Loucy (cell line): ENCODE results near the gene CCDC85C.

Experiments
- H2AFZ ChIP-seq: fragments of 200-600 bp; sonication (generic); 2 replicates; pipeline ENCODE4 v1.6.0; 2016; ENCODE audit warnings: antibody characterized with exemption, mild to moderate bottlenecking, low read length, moderate library complexity
- H3F3A ChIP-seq: fragments of 200-600 bp; 2 replicates; pipeline ENCODE4 v1.6.0; 2016; ENCODE audit warnings: antibody characterized with exemption, low read depth, mild to moderate bottlenecking
- H3K27me3 ChIP-seq: fragments of 200-600 bp; sonication (generic); 2 replicates; pipeline ENCODE4 v1.6.1; 2014; ENCODE audit warnings: low read length, mild to moderate bottlenecking; ENCODE audit not compliant: insufficient read depth, poor library complexity, severe bottlenecking
- H3K36me3 ChIP-seq: fragments of 200-600 bp; sonication (generic); 2 replicates; pipeline ENCODE4 v1.6.1; 2016; ENCODE audit warnings: low read length; ENCODE audit not compliant: insufficient read depth
- H3K4me1 ChIP-seq: fragments of 200-600 bp; sonication (generic); 2 replicates; pipeline ENCODE4 v1.5.1; 2014; ENCODE audit warnings: low read length, mild to moderate bottlenecking; ENCODE audit not compliant: insufficient read depth, poor library complexity, severe bottlenecking
- H3K4me2 ChIP-seq: fragments of 200-600 bp; sonication (generic); 2 replicates; pipeline ENCODE4 v1.6.0; 2014; ENCODE audit warnings: antibody characterized with exemption, low read length, low read depth, mild to moderate bottlenecking; ENCODE audit not compliant: poor library complexity, severe bottlenecking
- H3K4me3 ChIP-seq: fragments of 200-600 bp; sonication (generic); 2 replicates; pipeline ENCODE4 v1.5.1; 2014; ENCODE audit warnings: low read length, mild to moderate bottlenecking, mixed read lengths; ENCODE audit not compliant: poor library complexity, severe bottlenecking
- H3K79me2 ChIP-seq: fragments of 200-600 bp; sonication (generic); 2 replicates; pipeline ENCODE4 v1.6.1; 2014; ENCODE audit warnings: low read length; ENCODE audit not compliant: insufficient read depth
- H3K9ac ChIP-seq: fragments of 200-600 bp; sonication (generic); 2 replicates; pipeline ENCODE4 v1.6.0; 2014; ENCODE audit warnings: mild to moderate bottlenecking, low read depth, low read length, moderate library complexity; ENCODE audit not compliant: poor library complexity, severe bottlenecking
- H3K9me2 ChIP-seq: fragments of 200-600 bp; sonication (generic); replicated peaks from 2 replicates; pipeline ENCODE4 v1.6.1; 2016; ENCODE audit warnings: low read depth, low read length, mixed read lengths
- H3K9me3 ChIP-seq: fragments of 200-600 bp; sonication (generic); 2 replicates; pipeline ENCODE4 v1.6.1; 2014; ENCODE audit warnings: mild to moderate bottlenecking, antibody characterized with exemption, low read length, low read depth; ENCODE audit not compliant: insufficient read depth
- H4K20me1 ChIP-seq: fragments of 200-600 bp; sonication (generic); 2 replicates; pipeline ENCODE4 v1.6.0; 2014; ENCODE audit warnings: antibody characterized with exemption, low read length, mild to moderate bottlenecking; ENCODE audit not compliant: insufficient read depth, poor library complexity, severe bottlenecking
- EZH2phosphoT487 ChIP-seq: fragments of 200-600 bp; IDR thresholded peaks from 2 replicates; pipeline ENCODE4 v1.6.1; 2018; ENCODE audit warnings: antibody characterized with exemption, mild to moderate bottlenecking, moderate library complexity, borderline replicate concordance
- TF ChIP-seq, protein P1 (sequence below): fragments of 200-600 bp; sonication (generic); conservative IDR thresholded peaks from 2 replicates; pipeline ENCODE4 v1.5.1; 2014; ENCODE audit warnings: mild to moderate bottlenecking, antibody characterized with exemption, low read length

The CCDC85C gene

DNA sequence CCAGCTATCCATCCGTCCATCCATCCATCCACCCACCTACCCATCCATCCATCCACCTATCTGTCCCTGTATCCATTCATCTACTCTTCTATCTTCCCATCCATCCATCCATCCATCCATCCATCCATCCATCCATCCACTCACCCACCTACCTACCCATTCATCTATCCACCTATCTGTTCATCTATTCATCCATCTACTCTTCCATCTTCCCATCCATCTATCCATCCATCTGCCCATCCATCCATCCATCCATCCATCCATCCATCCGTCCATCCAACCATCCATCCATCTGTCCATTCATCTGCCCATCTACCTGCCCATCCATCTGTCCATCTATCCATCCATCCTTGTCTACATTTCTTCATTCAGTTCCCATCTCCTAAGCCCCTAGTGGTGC, 23.1 kb upstream of the CCDC85C start:
- no peak for TF ChIP-seq EZH2phosphoT487
- TF ChIP-seq, protein P1, sequence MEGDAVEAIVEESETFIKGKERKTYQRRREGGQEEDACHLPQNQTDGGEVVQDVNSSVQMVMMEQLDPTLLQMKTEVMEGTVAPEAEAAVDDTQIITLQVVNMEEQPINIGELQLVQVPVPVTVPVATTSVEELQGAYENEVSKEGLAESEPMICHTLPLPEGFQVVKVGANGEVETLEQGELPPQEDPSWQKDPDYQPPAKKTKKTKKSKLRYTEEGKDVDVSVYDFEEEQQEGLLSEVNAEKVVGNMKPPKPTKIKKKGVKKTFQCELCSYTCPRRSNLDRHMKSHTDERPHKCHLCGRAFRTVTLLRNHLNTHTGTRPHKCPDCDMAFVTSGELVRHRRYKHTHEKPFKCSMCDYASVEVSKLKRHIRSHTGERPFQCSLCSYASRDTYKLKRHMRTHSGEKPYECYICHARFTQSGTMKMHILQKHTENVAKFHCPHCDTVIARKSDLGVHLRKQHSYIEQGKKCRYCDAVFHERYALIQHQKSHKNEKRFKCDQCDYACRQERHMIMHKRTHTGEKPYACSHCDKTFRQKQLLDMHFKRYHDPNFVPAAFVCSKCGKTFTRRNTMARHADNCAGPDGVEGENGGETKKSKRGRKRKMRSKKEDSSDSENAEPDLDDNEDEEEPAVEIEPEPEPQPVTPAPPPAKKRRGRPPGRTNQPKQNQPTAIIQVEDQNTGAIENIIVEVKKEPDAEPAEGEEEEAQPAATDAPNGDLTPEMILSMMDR, result no peak
- no peak overlapping the region for H2AFZ ChIP-seq
- no peaks in the 10 kb centered on the region for H3F3A ChIP-seq
- no peak overlapping the region for H3K9ac ChIP-seq
- no peaks in the 10 kb centered on the region for H3K27me3 ChIP-seq
- no peaks in the 10 kb centered on the region for H3K36me3 ChIP-seq
- H3K79me2 ChIP-seq, result no peaks in the 10 kb centered on the region
- no peak overlapping the region for H3K4me3 ChIP-seq
- no peaks in the 10 kb centered on the region for H4K20me1 ChIP-seq
- no peak overlapping the region for H3K4me2 ChIP-seq
- H3K9me3 ChIP-seq, result no peaks in the 10 kb centered on the region
- H3K4me1 ChIP-seq, result no peaks in the 10 kb centered on the region
- H3K9me2 ChIP-seq, result no peaks in the 10 kb centered on the region

DNA sequence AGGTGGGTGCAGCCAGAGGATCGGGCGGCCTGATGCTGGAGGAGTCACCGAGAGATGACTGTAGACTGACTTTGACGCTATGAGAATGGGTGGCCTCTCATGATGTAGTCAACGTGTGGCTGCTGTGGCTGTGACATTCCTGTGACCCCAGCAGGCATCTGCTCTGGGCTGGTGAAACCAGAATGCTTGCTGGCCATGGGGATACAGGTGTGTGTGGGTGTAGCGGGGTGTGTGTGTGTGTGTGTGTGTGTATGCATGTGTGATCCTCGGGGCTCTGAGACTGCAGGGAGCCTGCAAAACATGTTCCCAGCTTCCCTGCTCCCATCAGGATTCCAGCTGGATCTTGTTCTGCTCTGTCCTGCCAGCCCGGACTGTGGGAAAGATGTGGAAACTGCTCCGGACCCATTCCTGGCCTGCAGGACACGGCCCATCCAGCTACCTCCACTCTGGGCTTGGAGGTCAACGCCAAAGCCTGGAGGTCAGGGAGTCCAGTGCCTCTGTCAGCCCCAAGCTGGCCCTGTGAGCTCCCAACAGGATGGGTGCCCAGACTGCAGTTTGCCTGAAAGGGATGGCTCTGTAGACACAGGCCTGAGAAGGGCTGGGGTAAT, 22.1 kb upstream of the CCDC85C start:
- Histone ChIP-seq H3K27me3 (no peaks in the 10 kb centered on the region), H3K4me3 (no peak overlapping the region), H3K9ac (no peak overlapping the region), H4K20me1 (no peaks in the 10 kb centered on the region), H3K4me1 (no peaks in the 10 kb centered on the region), H3K9me2 (no peaks in the 10 kb centered on the region), H2AFZ (no peak overlapping the region), H3F3A (no peaks in the 10 kb centered on the region), H3K9me3 (no peaks in the 10 kb centered on the region), H3K79me2 (no peaks in the 10 kb centered on the region), H3K4me2 (no peak overlapping the region), H3K36me3 (no peaks in the 10 kb centered on the region)
- TF ChIP-seq, protein P1, result no peak
- no peak for TF ChIP-seq EZH2phosphoT487

DNA sequence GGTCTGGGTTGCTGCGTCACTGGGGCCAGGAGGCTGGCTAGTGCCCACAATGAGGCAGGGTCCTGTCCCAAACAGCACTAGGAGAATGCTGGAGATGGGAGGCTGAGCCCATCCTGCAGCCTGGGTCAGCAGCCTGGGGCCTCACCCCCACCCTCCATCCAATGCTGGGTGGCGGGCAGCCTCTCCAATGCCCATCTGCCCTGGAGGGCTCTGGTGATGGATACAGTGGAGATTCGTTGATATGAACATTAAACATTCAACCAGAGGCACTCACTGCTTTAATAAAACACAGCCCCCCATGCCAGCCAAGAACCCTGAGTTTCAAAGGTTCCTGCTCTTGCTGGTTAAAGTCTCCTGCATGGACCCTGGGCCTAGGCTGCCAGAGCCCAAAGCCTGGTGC, 21.5 kb upstream of the CCDC85C start:
- Histone ChIP-seq H3K9ac (no peak overlapping the region), H3K9me3 (no peaks in the 10 kb centered on the region)

More for the DNA sequence above, 21.5 kb upstream of the CCDC85C start:
- Histone ChIP-seq H3K4me1 (no peaks in the 10 kb centered on the region), H3K4me2 (no peak overlapping the region), H3K79me2 (no peaks in the 10 kb centered on the region), H2AFZ (no peak overlapping the region), H3K4me3 (no peak overlapping the region), H4K20me1 (no peaks in the 10 kb centered on the region), H3K27me3 (no peaks in the 10 kb centered on the region), H3K36me3 (no peaks in the 10 kb centered on the region), H3K9me2 (no peaks in the 10 kb centered on the region), H3F3A (no peaks in the 10 kb centered on the region)
- no peak for TF ChIP-seq EZH2phosphoT487
- TF ChIP-seq, protein P1, result no peak
